Measurements from ENCODE around the gene EBPL.

DNA sequence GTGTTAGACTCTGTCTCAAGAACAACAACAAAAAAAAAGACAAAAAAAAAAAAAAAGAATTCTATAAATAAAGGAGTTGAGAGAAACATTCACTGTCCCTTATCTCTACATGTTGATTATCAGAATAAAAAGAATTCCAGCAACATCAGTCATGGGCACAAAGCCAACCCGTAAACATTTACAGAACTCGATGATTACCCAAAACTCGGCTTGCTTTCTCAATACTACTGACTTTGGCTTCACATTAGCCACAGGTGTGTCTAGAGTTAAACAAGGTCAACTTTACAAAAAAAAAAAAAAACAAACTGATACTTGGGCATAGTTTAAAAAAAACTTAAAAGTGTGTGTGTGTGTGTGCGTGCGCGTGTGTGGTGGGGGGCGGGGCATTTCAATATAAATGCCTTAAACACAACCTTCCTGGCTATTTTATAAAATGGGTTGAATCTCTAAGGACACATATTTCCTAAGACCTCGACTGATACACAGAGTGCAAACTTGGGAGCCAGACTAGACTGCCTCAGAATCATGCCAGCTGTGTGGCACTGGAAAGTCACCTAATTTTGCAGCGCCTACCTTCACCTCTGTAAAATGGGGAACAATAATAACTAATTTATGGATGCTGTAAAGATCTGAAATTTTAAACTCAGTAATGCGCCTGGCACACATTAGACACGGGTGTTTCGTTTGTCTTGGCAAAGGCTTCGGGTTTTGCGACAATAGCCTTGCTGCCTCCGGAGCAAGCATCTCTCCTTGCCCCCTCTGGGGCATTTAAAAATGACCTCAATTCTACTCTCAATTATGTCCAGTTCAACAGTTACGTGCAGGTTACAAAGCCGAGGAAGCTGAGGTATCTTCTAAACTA lies 922 bp downstream of the EBPL start:
- TF ChIP-seq, protein P1, sequence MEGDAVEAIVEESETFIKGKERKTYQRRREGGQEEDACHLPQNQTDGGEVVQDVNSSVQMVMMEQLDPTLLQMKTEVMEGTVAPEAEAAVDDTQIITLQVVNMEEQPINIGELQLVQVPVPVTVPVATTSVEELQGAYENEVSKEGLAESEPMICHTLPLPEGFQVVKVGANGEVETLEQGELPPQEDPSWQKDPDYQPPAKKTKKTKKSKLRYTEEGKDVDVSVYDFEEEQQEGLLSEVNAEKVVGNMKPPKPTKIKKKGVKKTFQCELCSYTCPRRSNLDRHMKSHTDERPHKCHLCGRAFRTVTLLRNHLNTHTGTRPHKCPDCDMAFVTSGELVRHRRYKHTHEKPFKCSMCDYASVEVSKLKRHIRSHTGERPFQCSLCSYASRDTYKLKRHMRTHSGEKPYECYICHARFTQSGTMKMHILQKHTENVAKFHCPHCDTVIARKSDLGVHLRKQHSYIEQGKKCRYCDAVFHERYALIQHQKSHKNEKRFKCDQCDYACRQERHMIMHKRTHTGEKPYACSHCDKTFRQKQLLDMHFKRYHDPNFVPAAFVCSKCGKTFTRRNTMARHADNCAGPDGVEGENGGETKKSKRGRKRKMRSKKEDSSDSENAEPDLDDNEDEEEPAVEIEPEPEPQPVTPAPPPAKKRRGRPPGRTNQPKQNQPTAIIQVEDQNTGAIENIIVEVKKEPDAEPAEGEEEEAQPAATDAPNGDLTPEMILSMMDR (IDR thresholded peaks at IDR 0.05 in 2 of 3, conservative IDR thresholded peaks at IDR 0.05 in 1 of 3; ENCODE audit: insufficient read depth in 2 of 3, low read depth in 1 of 3, low read length in 3 of 3), result no peak
- TF ChIP-seq XRCC5 (IDR thresholded peaks at IDR 0.05; ENCODE audit: low read depth, low read length) (no peak), POLR2AphosphoS5 (IDR thresholded peaks at IDR 0.05; ENCODE audit: control insufficient read depth, insufficient read depth, low read depth, low read length) (no peak), SMC3 (conservative IDR thresholded peaks at IDR 0.05; ENCODE audit: insufficient read depth, low read depth, low read length) (no peak), POLR2A (conservative IDR thresholded peaks at IDR 0.05) (no peak), NFE2L1 (tag; IDR thresholded peaks at IDR 0.05; ENCODE audit: borderline replicate concordance, low read depth) (no peak), MYBL2 (IDR thresholded peaks at IDR 0.05; ENCODE audit: low read depth) (no peak), MYBL2 (CRISPR knock-in tag; IDR thresholded peaks at IDR 0.05; ENCODE audit: borderline replicate concordance) (no peak), TGIF2 (CRISPR knock-in tag; IDR thresholded peaks at IDR 0.05) (no peak)
- TF ChIP-seq, protein P2, sequence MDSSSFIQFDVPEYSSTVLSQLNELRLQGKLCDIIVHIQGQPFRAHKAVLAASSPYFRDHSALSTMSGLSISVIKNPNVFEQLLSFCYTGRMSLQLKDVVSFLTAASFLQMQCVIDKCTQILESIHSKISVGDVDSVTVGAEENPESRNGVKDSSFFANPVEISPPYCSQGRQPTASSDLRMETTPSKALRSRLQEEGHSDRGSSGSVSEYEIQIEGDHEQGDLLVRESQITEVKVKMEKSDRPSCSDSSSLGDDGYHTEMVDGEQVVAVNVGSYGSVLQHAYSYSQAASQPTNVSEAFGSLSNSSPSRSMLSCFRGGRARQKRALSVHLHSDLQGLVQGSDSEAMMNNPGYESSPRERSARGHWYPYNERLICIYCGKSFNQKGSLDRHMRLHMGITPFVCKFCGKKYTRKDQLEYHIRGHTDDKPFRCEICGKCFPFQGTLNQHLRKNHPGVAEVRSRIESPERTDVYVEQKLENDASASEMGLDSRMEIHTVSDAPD (CRISPR knock-in tag; IDR thresholded peaks at IDR 0.05), result no peak
